K562 (cell line): ENCODE results near the gene GFAP. TPM values are rescaled to one million over a fixed set of nuclear protein-coding genes. Genes with fewer than 3 reads are reported as not detected.

ENCODE experiments used
- ATAC-seq: fragments of 200-7000 bp; cut with Tn5 transposase; 3 replicates; pipeline ENCODE4 v1.9.1; 2020; ENCODE audit warnings: moderate library complexity
- BruUV-seq: library from RNA; stranded (reverse); fragments of 400-500 nt; replicated peaks from 2 replicates; lab custom pipeline; 2021; lab: Mats Ljungman, UMichigan
- CTCF ChIA-PET: fragments of 300-600 bp; formaldehyde crosslinking; extraction: SDS; loops from one replicate; lab custom pipeline; 2021; ENCODE audit warnings: low intra/inter-chr PET ratio; lab: Yijun Ruan, JAX
- POLR2A ChIA-PET: fragments of 300-600, 350-650 bp; sonication (Branson Sonifier 250); formaldehyde crosslinking; extraction: SDS; loops from one replicate; lab custom pipeline; 2021; ENCODE audit warnings: antibody characterized with exemption, inconsistent platforms; lab: Yijun Ruan, JAX
- DNase-seq, 4 experiments: peaks; one replicate each; pipeline versions ENCODE4 v3.0.0 to v3.0.0-alpha.2; 2011 to 2018; ENCODE audit warnings: low spot score in 3 of 4, mixed read lengths in 3 of 4; ENCODE audit errors: extremely low read depth in 1 of 4
- FAIRE-seq: peaks from 2 replicates; lab custom pipeline; 2011; peaks lifted over from hg19 to GRCh38; lab: Jason Lieb, UNC
- H2AFZ ChIP-seq: 2 replicates; pipeline ENCODE4 v1.6.0; 2011; ENCODE audit warnings: low read depth, low read length, control low read depth, inconsistent platforms
- H3K27ac ChIP-seq: fragments of 200-600 bp; 3 replicates; pipeline ENCODE4 v1.8.0; 2011; ENCODE audit warnings: low read depth, mild to moderate bottlenecking, control low read depth, inconsistent platforms, low read length, moderate library complexity, mixed read lengths; ENCODE audit errors: extremely low read depth
- H3K27me3 ChIP-seq, 2 experiments: fragments of 300-600 bp in 1 of 2; 2 replicates in 1 of 2; 3 replicates in 1 of 2; pipeline versions ENCODE4 v1.6.0 to v1.8.0; 2011; ENCODE audit warnings: inconsistent platforms in 2 of 2, low read length in 2 of 2, mild to moderate bottlenecking in 1 of 2, mixed read lengths in 1 of 2, moderate library complexity in 1 of 2; ENCODE audit not compliant: control insufficient read depth in 2 of 2, insufficient read depth in 2 of 2
- H3K36me3 ChIP-seq: fragments of 300-600 bp; 3 replicates; pipeline ENCODE4 v1.8.0; 2011; ENCODE audit warnings: mild to moderate bottlenecking, low read length, inconsistent platforms; ENCODE audit not compliant: control insufficient read depth, insufficient read depth
- H3K4me1 ChIP-seq, 2 experiments: fragments of 200-600 bp in 1 of 2; replicated peaks in 1 of 2; 2 replicates in 1 of 2; 3 replicates in 1 of 2; pipeline versions ENCODE4 v1.5.1 to v1.8.0; 2011; ENCODE audit warnings: inconsistent platforms in 2 of 2, low read length in 2 of 2, mild to moderate bottlenecking in 1 of 2, mixed read lengths in 1 of 2, moderate library complexity in 1 of 2; ENCODE audit not compliant: control insufficient read depth in 2 of 2, insufficient read depth in 2 of 2
- H3K4me2 ChIP-seq: 2 replicates; pipeline ENCODE4 v1.6.1; 2011; ENCODE audit warnings: low read length, control low read depth, inconsistent platforms, mixed read lengths; ENCODE audit not compliant: insufficient read depth
- H3K4me3 ChIP-seq: fragments of 200-600 bp; sonication (generic), shearing (Covaris generic); 2 replicates; pipeline ENCODE4 v1.5.1; 2016; ENCODE audit warnings: control low read depth, inconsistent platforms
- H3K79me2 ChIP-seq: fragments of 200-600 bp; 3 replicates; pipeline ENCODE4 v1.8.0; 2011; ENCODE audit warnings: low read length, inconsistent platforms; ENCODE audit not compliant: control insufficient read depth, insufficient read depth
- H3K9ac ChIP-seq, 2 experiments: 2 replicates each; pipeline versions ENCODE4 v1.6.0 to v1.6.1; 2011; ENCODE audit warnings: low read depth in 2 of 2, low read length in 2 of 2, control low read depth in 1 of 2, inconsistent platforms in 1 of 2, mild to moderate bottlenecking in 1 of 2, mixed read lengths in 1 of 2; ENCODE audit not compliant: insufficient read depth in 1 of 2
- H3K9me1 ChIP-seq: one replicate; pipeline ENCODE4 v1.6.0; 2011; ENCODE audit warnings: inconsistent platforms, mild to moderate bottlenecking, low read length, moderate library complexity; ENCODE audit not compliant: control insufficient read depth, insufficient read depth
- H3K9me3 ChIP-seq: replicated peaks from 2 replicates; pipeline ENCODE4 v1.5.1; 2011; ENCODE audit warnings: low read depth, low read length, inconsistent platforms; ENCODE audit not compliant: control insufficient read depth, insufficient read depth
- H4K20me1 ChIP-seq: replicated peaks from 2 replicates; pipeline ENCODE4 v1.6.1; 2011; ENCODE audit warnings: low read length, inconsistent platforms, mixed read lengths; ENCODE audit not compliant: control insufficient read depth, insufficient read depth
- C11orf30 ChIP-seq: fragments of 450-650 bp; IDR thresholded peaks from 2 replicates; pipeline ENCODE4 v1.6.1; 2016; ENCODE audit warnings: low read depth, mild to moderate bottlenecking
- ELF4 ChIP-seq: fragments of 450-650 bp; formaldehyde crosslinking; IDR thresholded peaks from 2 replicates; pipeline ENCODE4 v1.4.0; 2022; ENCODE audit warnings: missing genetic modification characterization
- HLTF ChIP-seq: fragments of 450-650 bp; IDR thresholded peaks from 2 replicates; pipeline ENCODE4 v1.6.1; 2016
- LARP7 ChIP-seq: fragments of 450-650 bp; IDR thresholded peaks from 2 replicates; pipeline ENCODE4 v1.6.1; 2016
- MAZ ChIP-seq, 2 experiments: fragments of 450-650 bp in 1 of 2; sonication (generic) in 1 of 2; formaldehyde crosslinking; IDR thresholded peaks in 1 of 2; conservative IDR thresholded peaks in 1 of 2; 2 replicates each; pipeline versions ENCODE4 v1.4.0 to v1.5.0; 2020; ENCODE audit warnings: mild to moderate bottlenecking in 1 of 2, missing genetic modification reagents in 1 of 2
- PBX2 ChIP-seq, 2 experiments: IDR thresholded peaks in 1 of 2; conservative IDR thresholded peaks in 1 of 2; 2 replicates each; pipeline ENCODE4 v1.6.1; 2016; ENCODE audit warnings: low read depth in 2 of 2, mild to moderate bottlenecking in 1 of 2, missing compliant biosample characterization in 1 of 2, missing genetic modification characterization in 1 of 2, moderate library complexity in 1 of 2
- SAFB2 ChIP-seq: fragments of 200-400 bp; formaldehyde crosslinking; IDR thresholded peaks from 2 replicates; pipeline ENCODE4 v1.6.1; 2018; ENCODE audit warnings: borderline replicate concordance, low read length, low read depth, moderate library complexity; ENCODE audit not compliant: severe bottlenecking
- THRB ChIP-seq: fragments of 450-650 bp; formaldehyde crosslinking; conservative IDR thresholded peaks from 2 replicates; pipeline ENCODE4 v1.4.0; 2022; ENCODE audit warnings: mild to moderate bottlenecking, missing genetic modification characterization
- ZKSCAN3 ChIP-seq: fragments of 250-450 bp; sonication (Bioruptor Pico); IDR thresholded peaks from 2 replicates; pipeline ENCODE4 v1.4.0; 2020
- ZNF197 ChIP-seq: fragments of 200-800 bp; sonication (Bioruptor generic); IDR thresholded peaks from 2 replicates; pipeline ENCODE4 v1.6.1; 2016; ENCODE audit warnings: low read depth, missing genetic modification characterization, missing compliant biosample characterization
- ZNF696 ChIP-seq: fragments of 250-450 bp; sonication (Bioruptor Pico); conservative IDR thresholded peaks from 2 replicates; pipeline ENCODE4 v1.4.0; 2020; ENCODE audit warnings: mild to moderate bottlenecking, moderate library complexity
- WGBS: fragments of 100-300 bp; shearing (Covaris generic); methylation state at CpG from one replicate; pipeline ENCODE4 v1.1.6; 2016; ENCODE audit warnings: low coverage, mixed read lengths; ENCODE audit not compliant: insufficient coverage; ENCODE audit errors: missing lambda C conversion rate; 5-methylcytosine and 5-hydroxymethylcytosine counted together
- in situ Hi-C: fragments of 300-500 bp; cut with MboI; formaldehyde crosslinking; loops from 4 replicates; pipeline ENCODE4 v1.15.0; 2018; ENCODE audit warnings: inconsistent platforms, mixed read lengths
- intact Hi-C: fragments of 100-400 bp; cut with micrococcal nuclease; formaldehyde crosslinking; loops from 2 replicates; pipeline ENCODE4 v1.14.2; 2022
- polyA plus RNA-seq, 8 experiments: library from polyadenylated mRNA; depleted of rRNA in 4 of 8; stranded (reverse) in 5 of 8; unstranded in 3 of 8; fragments of >200 nt; fragmentation: Nextera tagmentation in 2 of 8; fragmentation: Illumina TruSeq in 1 of 8; extraction: Ambion mirVana in 2 of 8; extraction: Trizol in 1 of 8; gene quantifications; 2 replicates each; pipeline versions ENCODE4 v1.2.1 to v1.2.3, GENCODE V29; 2011 to 2014; ENCODE audit warnings: inconsistent platforms in 1 of 8, missing spikeins in 1 of 8
- total RNA-seq, 7 experiments: library from RNA; depleted of rRNA in 6 of 7; stranded (reverse); fragments of >200 nt in 6 of 7; fragmentation: Illumina TruSeq in 2 of 7; extraction: Trizol in 2 of 7; gene quantifications; 2 replicates each; pipeline versions ENCODE4 v1.2.1 to v1.2.3, GENCODE V29; 2011 to 2021; ENCODE audit warnings: low replicate concordance in 1 of 7
- TF ChIP-seq, protein P1 (sequence below): sonication (generic); formaldehyde crosslinking; IDR thresholded peaks from 2 replicates; pipeline ENCODE4 v1.8.0; 2023; ENCODE audit warnings: mild to moderate bottlenecking, missing genetic modification reagents
- TF ChIP-seq, protein P2 (sequence below): fragments of 250-450 bp; sonication (Bioruptor Pico); IDR thresholded peaks from 2 replicates; pipeline ENCODE4 v1.8.0; 2021; ENCODE audit warnings: borderline replicate concordance, mild to moderate bottlenecking, moderate library complexity; ENCODE audit not compliant: poor library complexity, severe bottlenecking

The GFAP gene
- total and polyA plus RNA-seq, 9 of the 15 experiments (the other 6 are each of a cell fraction or from before 2014, with no cell fraction given) = 0.07 to 1.4 (median 0.60) TPM; not detected in 1

GRCh38 chr17:44917456-44917855, 2.2 kb upstream of the GFAP start (continued):
- TF ChIP-seq, protein P1, sequence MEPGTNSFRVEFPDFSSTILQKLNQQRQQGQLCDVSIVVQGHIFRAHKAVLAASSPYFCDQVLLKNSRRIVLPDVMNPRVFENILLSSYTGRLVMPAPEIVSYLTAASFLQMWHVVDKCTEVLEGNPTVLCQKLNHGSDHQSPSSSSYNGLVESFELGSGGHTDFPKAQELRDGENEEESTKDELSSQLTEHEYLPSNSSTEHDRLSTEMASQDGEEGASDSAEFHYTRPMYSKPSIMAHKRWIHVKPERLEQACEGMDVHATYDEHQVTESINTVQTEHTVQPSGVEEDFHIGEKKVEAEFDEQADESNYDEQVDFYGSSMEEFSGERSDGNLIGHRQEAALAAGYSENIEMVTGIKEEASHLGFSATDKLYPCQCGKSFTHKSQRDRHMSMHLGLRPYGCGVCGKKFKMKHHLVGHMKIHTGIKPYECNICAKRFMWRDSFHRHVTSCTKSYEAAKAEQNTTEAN = no peak
- TF ChIP-seq ZNF197 = no peak

DNA sequence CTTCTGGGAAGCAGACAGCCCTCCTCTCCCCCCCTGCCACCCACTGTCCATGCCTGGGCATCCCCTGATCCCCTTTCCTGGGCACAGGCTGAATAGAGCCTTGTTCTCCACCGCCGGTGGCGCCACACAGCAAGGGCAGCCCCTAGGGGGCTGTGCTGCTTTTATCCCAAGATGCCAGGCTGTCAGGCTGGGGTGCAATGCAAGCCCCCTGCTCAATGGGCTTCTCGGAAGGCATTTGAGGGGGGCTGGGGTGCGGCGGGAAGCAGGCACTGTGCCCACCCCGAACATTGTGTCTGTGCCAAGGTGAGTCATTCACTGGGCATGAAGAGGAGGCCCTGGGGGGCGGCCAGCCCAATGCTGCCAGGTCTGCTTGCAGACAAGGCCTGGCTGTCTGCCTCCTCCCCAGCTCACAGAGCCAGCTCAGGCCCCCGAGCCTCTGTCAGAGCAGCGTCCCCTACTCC, 1.5 kb upstream of the GFAP start:
- H3K79me2 ChIP-seq = no peaks in the 10 kb centered on the region
- H3K4me1 ChIP-seq = peaks cover 7 to 20% of the 10 kb centered on the region in 2 experiments; a peak in 4 of 5 replicates
- H3K9me1 ChIP-seq = no peaks in the 10 kb centered on the region
- no peak for DNase-seq
- ChIA-PET POLR2A (no interaction called here), CTCF (no interaction called here)
- H4K20me1 ChIP-seq = 0 out of 2 replicates have a peak, but pooled peaks cover 6% of the 10 kb centered on the region
- intact Hi-C loops = no loop called here
- H3K4me2 ChIP-seq = no peak overlapping the region
- no peaks in the 10 kb centered on the region for H3K36me3 ChIP-seq
- H3K9ac ChIP-seq = no peak overlapping the region
- peaks cover 2 to 19% of the 10 kb centered on the region in 2 experiments; a peak in 2 of 5 replicates for H3K27me3 ChIP-seq
- H2AFZ ChIP-seq = no peak overlapping the region
- WGBS = 46% methylated on average over 9 of the region's 10 CpGs
- no peak overlapping the region for H3K4me3 ChIP-seq
- in situ Hi-C loops = loop anchor here (5.0 kb wide), 1 partner anchor 100 kb away; no protein-coding TSS in a partner anchor
- no peak for FAIRE-seq
- no peaks in the 10 kb centered on the region for H3K9me3 ChIP-seq
- ATAC-seq = no peak
- no peak overlapping the region for H3K27ac ChIP-seq
- BruUV-seq = no TSS peak
- TF ChIP-seq ZKSCAN3 (CRISPR knock-in tag) (no peak), HLTF (no peak), ELF4 (CRISPR knock-in tag) (no peak), MAZ (CRISPR knock-in tag; conservative IDR thresholded peaks at IDR 0.05 in 1 of 2, IDR thresholded peaks at IDR 0.05 in 1 of 2) (no peak), PBX2 (CRISPR knock-in tag; IDR thresholded peaks at IDR 0.05; ENCODE audit: low read depth) (no peak), PBX2 (tag; conservative IDR thresholded peaks at IDR 0.05; ENCODE audit: low read depth) (no peak), LARP7 (no peak), ZNF696 (CRISPR knock-in tag) (no peak), SAFB2 (no peak), C11orf30 (no peak), THRB (CRISPR knock-in tag) (no peak)
- TF ChIP-seq, protein P2, sequence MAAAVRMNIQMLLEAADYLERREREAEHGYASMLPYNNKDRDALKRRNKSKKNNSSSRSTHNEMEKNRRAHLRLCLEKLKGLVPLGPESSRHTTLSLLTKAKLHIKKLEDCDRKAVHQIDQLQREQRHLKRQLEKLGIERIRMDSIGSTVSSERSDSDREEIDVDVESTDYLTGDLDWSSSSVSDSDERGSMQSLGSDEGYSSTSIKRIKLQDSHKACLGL = no peak
